Ectodermal cell (in vitro differentiated cells): ENCODE measurements around the gene PON3.

Source experiments
- H3K27ac ChIP-seq: 2 replicates; pipeline ENCODE4 v1.7.0; 2013; ENCODE audit warnings: mild to moderate bottlenecking, low read depth, low read length; ENCODE audit not compliant: insufficient read depth, poor library complexity, severe bottlenecking
- H3K27me3 ChIP-seq: 2 replicates; pipeline ENCODE4 v1.7.0; 2013; ENCODE audit warnings: mild to moderate bottlenecking, low read length; ENCODE audit not compliant: insufficient read depth, control insufficient read depth, poor library complexity, severe bottlenecking
- H3K36me3 ChIP-seq: one replicate; pipeline ENCODE4 v1.7.0; 2013; ENCODE audit warnings: low read length; ENCODE audit not compliant: control insufficient read depth, insufficient read depth
- H3K4me1 ChIP-seq: one replicate; pipeline ENCODE4 v1.7.0; 2013; ENCODE audit warnings: low read length; ENCODE audit not compliant: control insufficient read depth, insufficient read depth
- H3K4me3 ChIP-seq: 2 replicates; pipeline ENCODE4 v1.7.0; 2013; ENCODE audit warnings: low read depth, low read length, control low read depth; ENCODE audit not compliant: insufficient read depth
- H3K9me3 ChIP-seq: 2 replicates; pipeline ENCODE4 v1.7.0; 2013; ENCODE audit warnings: mild to moderate bottlenecking, low read length, moderate library complexity; ENCODE audit not compliant: control insufficient read depth
- WGBS, 2 experiments: methylation state at CpG; one replicate each; pipeline ENCODE4 v1.1.7; 2013; ENCODE audit warnings: missing lambda C conversion rate in 2 of 2; 5-methylcytosine and 5-hydroxymethylcytosine counted together

Gene PON3

GRCh38 chr7:95342642-95343307, 53.4 kb downstream of the PON3 start:
- no peak overlapping the region for H3K27ac ChIP-seq
- no peaks in the 10 kb centered on the region for H3K27me3 ChIP-seq
- H3K36me3 ChIP-seq, result no peaks in the 10 kb centered on the region
- H3K4me1 ChIP-seq, result peaks cover 4% of the 10 kb centered on the region
- no peak overlapping the region for H3K4me3 ChIP-seq
- 43 to 49% methylated on average over 4 of the region's 4 CpGs for WGBS, 2 experiments
- no peaks in the 10 kb centered on the region for H3K9me3 ChIP-seq

DNA sequence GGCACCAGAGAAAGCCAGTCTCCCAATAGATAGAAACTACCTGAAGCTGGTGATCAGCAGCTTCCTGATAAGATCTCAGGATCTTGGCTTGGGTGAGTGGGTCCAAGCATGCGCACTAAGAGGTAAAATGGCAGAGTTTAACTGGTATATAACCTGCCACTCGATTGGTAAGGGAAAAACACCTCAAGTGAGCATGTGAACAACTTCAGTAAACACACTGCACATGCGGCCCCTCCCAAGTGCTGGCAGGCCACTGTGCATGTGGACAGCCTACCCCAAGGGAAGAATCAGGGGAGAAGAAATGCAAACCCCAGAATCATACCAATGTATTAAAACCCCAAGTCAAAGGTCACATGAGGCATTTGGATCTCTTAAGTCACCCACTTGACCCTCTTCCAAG, 54.1 kb downstream of the PON3 start:
- Histone ChIP-seq H3K4me3 (no peak overlapping the region), H3K4me1 (peaks cover 4% of the 10 kb centered on the region), H3K36me3 (no peaks in the 10 kb centered on the region), H3K27ac (no peak overlapping the region), H3K9me3 (no peaks in the 10 kb centered on the region), H3K27me3 (no peaks in the 10 kb centered on the region)
- WGBS, 2 experiments, result 93 to 95% methylated on average over 3 of the region's 3 CpGs

- H3K4me3 ChIP-seq, result no peak overlapping the region
- 67 to 81% methylated on average over 2 of the region's 2 CpGs for WGBS, 2 experiments
- peaks cover 4% of the 10 kb centered on the region for H3K4me1 ChIP-seq
- H3K36me3 ChIP-seq, result no peaks in the 10 kb centered on the region
- no peak overlapping the region for H3K27ac ChIP-seq
- no peaks in the 10 kb centered on the region for H3K27me3 ChIP-seq
- H3K9me3 ChIP-seq, result no peaks in the 10 kb centered on the region
These were observed 55.7 kb downstream of the PON3 start for GRCh38 chr7:95340491-95340890.

DNA sequence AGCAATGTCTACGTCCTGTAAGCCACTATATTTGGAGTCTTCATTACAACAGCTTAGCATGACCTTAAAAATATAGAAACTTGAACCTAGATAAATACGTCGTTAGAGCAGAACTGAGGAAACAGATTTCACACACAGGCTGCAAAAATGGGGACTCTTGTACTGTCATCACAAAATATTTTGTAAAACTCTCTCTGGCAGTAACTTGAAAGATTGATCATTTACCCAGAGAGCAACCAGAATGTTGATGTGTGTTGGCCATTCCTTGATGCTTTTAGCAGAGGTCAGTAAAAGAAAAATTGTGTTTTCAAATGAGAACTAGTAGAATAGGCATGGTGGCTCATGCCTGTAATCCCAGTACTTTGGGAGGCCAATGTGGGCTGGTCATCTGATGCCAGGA, 57.3 kb downstream of the PON3 start:
- H3K27ac ChIP-seq, result no peak overlapping the region
- H3K27me3 ChIP-seq, result no peaks in the 10 kb centered on the region
- peaks cover 4% of the 10 kb centered on the region for H3K4me1 ChIP-seq
- no peaks in the 10 kb centered on the region for H3K36me3 ChIP-seq
- no peaks in the 10 kb centered on the region for H3K9me3 ChIP-seq
- WGBS, 2 experiments, result 95 to 96% methylated on average over 3 of the region's 3 CpGs
- H3K4me3 ChIP-seq, result no peak overlapping the region

DNA sequence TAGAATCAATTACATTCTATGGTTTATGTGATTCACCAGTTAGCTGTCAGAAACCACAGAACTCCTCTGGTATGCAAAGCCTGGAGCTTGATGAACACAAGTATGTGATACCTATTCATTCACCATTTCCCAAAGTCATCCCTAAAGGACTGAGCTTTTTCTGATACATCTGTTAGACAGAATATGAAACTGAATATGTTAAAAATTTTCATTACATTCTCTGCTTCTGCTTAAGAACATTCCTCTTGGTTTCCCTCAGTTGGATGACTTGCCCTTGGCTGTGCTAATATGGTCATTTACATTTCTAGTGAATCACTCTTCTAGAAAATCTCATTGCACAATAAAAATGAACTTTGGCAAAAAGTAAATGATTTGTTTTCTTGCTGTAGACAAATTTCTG, 61.1 kb downstream of the PON3 start:
- Histone ChIP-seq H3K4me1 (no peaks in the 10 kb centered on the region), H3K27ac (no peak overlapping the region), H3K27me3 (no peaks in the 10 kb centered on the region), H3K36me3 (no peaks in the 10 kb centered on the region), H3K4me3 (no peak overlapping the region), H3K9me3 (no peaks in the 10 kb centered on the region)

DNA sequence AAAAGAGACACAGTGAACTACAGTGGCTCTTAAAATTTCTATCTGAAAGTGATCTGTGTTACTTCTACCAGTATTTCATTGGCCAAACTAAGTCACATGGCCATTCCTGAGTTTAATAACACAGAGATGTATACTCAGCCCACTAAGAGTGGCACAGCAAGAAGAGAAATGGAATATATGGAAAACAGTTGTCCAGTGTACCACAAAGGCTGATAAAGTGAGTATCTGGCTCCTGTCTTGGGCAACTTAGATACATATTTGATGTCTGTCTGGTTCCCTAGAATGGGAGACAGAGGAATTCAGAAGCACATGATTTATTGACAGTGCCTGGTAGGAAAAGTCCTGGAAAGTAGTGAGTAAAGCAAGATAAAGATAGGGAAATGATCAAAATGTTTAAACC, 61.7 kb downstream of the PON3 start:
- H3K27ac ChIP-seq, result no peak overlapping the region
- H3K27me3 ChIP-seq, result no peaks in the 10 kb centered on the region
- H3K36me3 ChIP-seq, result no peaks in the 10 kb centered on the region
- H3K9me3 ChIP-seq, result no peaks in the 10 kb centered on the region
- H3K4me1 ChIP-seq, result no peaks in the 10 kb centered on the region
- H3K4me3 ChIP-seq, result no peak overlapping the region

DNA sequence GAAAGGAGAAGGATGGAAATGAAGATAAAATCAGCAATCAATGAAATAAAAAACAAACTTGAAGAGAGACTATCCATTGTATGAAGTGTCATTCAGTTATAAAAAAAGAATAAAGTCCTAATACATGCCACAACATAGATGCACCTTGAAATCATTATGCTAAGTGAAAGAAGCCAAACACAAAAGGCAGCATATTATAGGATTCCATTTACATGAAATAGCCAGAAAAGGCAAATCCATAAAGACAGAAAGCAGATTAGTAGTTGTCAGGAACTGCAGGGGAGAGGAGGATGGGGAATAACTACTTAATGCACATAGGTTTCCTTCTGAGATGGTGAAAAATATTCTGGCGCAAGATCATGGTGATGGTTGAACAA, 65.2 kb downstream of the PON3 start:
- Histone ChIP-seq H3K9me3 (no peaks in the 10 kb centered on the region), H3K4me3 (no peak overlapping the region), H3K27ac (no peak overlapping the region), H3K4me1 (no peaks in the 10 kb centered on the region), H3K36me3 (no peaks in the 10 kb centered on the region), H3K27me3 (no peaks in the 10 kb centered on the region)
- WGBS, 2 experiments, result 100% methylated on average over 1 of the region's 1 CpG

DNA sequence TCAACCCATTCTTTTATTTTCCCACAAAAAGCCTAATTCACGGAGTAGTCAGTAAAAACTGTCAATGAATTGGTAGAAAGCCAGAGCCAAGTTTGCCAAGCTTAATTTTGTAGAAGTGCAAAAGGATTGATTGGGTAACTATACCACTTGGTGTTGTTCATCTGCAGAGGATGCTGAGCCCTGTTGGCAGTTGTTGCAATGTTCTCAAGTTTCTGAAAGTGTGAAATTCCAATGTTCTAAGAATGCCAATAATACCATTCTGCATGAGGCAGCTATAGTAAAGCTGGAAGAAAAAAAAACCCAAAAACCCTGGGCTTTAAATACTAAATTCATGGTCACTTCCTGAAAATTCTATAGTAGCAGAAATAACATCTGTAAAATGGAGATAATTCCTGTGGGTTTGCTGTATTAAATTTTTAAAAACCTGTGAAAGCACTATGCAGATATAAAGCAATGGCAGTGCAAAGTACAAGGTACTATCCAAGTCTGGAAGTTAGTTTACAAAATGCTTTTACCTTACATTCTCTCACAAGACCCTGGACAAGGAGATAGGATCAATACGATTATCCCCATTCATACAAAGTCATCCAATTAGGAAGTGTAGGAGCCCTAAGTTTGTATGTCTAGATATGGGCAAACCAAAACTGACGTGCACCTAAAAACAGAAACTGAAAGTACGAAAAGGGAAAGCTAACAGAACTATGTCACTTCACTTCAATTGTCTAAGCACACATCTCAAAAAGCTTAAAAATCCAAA, 65.8 kb downstream of the PON3 start:
- 88 to 90% methylated on average over 2 to 4 of the region's 4 CpGs for WGBS, 2 experiments
- Histone ChIP-seq H3K27ac (no peak overlapping the region), H3K4me3 (no peak overlapping the region), H3K4me1 (no peaks in the 10 kb centered on the region), H3K9me3 (no peaks in the 10 kb centered on the region), H3K27me3 (no peaks in the 10 kb centered on the region), H3K36me3 (no peaks in the 10 kb centered on the region)

- 89 to 92% methylated on average over 3 of the region's 3 CpGs for WGBS, 2 experiments
- Histone ChIP-seq H3K27ac (no peak overlapping the region), H3K9me3 (no peaks in the 10 kb centered on the region), H3K27me3 (no peaks in the 10 kb centered on the region), H3K4me3 (no peak overlapping the region), H3K4me1 (no peaks in the 10 kb centered on the region), H3K36me3 (no peaks in the 10 kb centered on the region)
These were observed 68.8 kb downstream of the PON3 start for GRCh38 chr7:95327356-95327755.

GRCh38 chr7:95324431-95324830, 71.7 kb downstream of the PON3 start, which contains the start of gene PON1:
PON1 (minus strand) TSS chr7:95324532; CDS start chr7:95324475, 57 bp downstream.
- H3K4me1 ChIP-seq, result no peaks in the 10 kb centered on the region
- no peaks in the 10 kb centered on the region for H3K27me3 ChIP-seq
- no peaks in the 10 kb centered on the region for H3K36me3 ChIP-seq
- H3K4me3 ChIP-seq, result no peak within 1 kb of the TSS
- no peak within 1 kb of the TSS for H3K27ac ChIP-seq
- WGBS, 2 experiments, result 60 to 61% methylated on average over 20 of the region's 20 CpGs
- no peaks in the 10 kb centered on the region for H3K9me3 ChIP-seq
